D341Med (cell line): ENCODE data around the gene P2RY10.
"Not testable (repeated sequence)": the region's sequence is repeated elsewhere in the genome, so short reads cannot be mapped to it uniquely, and the experiment has no call there.

Experiments
- DNase-seq: peaks from one replicate; pipeline ENCODE4 v3.0.0; 2012; ENCODE audit warnings: low spot score

Gene P2RY10, protein sequence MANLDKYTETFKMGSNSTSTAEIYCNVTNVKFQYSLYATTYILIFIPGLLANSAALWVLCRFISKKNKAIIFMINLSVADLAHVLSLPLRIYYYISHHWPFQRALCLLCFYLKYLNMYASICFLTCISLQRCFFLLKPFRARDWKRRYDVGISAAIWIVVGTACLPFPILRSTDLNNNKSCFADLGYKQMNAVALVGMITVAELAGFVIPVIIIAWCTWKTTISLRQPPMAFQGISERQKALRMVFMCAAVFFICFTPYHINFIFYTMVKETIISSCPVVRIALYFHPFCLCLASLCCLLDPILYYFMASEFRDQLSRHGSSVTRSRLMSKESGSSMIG

DNA sequence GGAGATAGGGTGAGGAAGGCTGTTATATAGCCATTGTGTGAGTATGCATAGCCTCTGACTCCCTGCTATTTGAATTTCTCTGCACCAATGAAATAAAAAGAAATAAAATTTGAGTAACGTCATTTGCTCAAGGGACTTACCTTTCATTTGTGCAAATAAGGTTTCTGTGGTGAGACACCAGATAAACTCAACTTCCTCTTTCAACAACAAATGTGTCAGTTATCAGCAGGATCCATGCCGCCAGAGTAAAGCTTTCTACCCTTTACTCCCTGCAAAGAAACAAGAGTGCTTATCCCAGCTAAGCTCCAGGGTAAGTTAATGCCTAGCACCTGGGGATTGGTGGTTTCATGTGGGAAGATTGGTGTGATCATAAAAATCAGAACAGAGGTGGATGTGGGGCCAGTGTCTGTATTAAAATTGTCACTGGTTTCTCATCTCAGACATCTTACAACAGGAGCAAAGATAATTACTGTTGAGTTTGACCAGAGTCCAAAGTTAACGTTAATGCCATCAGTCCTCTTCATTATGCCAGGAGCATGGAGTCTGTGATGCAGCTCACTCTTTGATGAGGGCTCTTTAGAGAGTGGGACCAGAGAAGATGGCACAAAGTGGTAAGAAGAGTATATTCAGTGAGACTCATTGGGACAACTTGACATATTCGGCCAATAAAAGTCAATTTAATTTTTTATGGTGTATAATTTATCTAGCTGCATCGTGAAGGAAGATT, at the start of gene P2RY10:
P2RY10 (plus strand) TSS at position 206 of the 727 bp plus-strand sequence. CDS start 15,130 bp downstream, outside the sequence.
- DNase-seq, result no peak

DNA sequence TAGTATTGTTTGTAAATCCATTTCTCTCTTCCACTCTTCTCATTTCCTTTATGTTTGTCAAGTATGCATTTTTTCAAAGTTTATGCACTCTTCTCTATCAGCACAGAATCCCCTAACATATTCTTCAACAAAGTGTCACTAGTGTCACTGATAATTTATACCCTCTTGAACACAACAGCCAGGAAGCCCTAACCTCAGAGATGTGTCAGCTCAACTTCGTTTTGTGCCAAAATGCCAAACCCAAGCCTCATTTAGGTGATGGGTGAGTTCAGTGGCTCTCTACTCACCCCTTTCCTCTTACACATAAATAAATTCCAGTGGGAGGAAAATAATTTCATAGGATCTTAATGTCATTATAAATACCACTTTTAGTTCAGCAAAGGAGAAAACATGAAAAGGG, 22.4 kb upstream of the P2RY10 start:
- no peak for DNase-seq

DNA sequence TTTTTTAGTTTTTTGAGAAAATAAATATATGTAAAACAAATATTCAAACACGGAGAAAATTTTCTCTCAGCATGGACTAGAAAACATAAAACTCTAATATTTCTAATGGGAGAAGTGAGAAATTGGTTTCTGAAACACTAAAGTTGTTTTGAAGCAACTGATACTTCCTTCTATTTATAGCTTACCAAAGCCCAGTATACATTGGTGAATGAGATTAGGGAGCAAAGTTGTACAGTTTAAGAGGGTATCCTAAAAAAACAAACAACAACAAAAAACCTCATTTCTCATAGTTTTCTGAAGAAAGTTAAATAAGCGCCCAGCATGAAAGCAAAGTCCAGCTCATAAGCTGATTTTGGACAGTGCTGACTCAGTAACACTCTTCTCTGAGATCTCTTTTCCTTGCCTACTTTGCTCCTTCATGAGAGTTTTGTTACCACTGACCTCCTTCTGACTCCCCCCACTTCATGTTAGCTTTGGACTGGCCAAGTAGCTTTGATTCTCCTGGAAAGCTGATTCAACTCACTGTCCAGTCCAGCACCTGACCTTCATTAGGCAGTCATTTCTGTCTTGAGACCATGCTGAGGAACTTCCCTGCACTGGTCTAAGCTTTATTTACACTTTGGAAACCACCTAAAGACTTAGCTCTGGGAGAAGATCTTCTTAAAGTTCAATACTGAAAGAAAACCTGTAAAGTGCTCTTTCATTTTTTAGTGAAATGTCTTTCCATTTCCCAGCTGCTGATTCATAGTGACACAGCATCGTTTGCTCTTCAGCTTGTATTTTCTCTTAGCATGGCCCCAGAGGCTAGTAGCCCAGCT, 21.8 kb upstream of the P2RY10 start:
- no peak for DNase-seq

DNA sequence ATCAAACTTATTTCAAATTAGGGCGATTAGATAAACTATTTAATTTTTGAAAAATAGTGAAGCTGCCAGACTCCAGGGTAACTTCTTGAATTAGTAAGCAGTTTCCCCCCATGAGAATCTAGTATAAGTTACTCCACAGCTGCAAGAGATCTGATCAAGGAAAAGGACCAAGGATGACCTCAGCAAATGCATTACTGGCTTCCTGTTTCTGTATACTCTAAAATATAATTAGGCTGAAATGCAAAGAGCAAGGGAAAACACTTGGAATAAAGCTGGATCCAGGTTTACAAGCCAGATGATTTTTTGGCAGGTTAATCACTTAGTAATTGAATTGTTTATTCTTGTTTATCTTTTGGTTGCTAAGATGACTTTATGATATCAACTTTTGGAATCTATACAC, 13.4 kb upstream of the P2RY10 start:
- no peak for DNase-seq

DNA sequence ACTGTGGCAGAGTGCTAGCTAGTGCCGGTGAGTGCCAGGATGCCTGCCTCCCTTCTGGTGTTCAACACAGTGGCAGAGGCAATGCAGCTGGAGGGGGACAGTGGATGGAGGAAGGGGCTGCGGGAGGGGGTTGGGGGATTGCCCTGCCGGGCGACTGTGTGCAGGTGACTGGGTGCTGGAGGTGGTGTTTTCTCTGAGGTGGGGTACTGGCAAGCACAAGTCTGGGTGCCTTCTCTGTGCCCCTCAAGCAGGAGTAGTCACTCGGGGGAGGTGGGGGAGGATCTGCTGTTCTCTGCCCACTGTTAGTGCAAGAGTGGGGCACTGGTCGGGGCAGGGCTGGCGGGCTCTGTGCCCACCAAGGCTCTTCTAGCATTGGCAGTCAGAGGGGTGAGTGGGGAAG, 10.3 kb upstream of the P2RY10 start:
- no peak for DNase-seq

DNA sequence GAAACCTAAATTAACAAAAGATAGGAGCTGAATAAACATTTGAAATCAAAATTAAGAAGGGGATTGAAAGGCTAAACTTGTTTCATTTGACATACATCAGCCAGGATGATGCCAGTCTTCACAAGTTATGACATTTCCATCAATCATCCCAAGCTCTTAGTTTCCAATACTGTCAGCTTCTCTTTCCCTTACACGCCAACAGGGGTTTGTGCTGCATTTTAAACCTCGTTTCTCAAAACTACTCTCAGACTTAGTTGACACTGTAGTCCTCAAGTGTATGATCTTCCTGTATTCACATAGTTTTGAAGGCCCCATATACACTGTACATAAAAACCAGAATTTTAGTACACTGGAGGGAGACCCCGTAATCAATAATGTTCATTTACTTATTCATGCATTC, 840 bp upstream of the P2RY10 start:
- DNase-seq, result no peak

DNA sequence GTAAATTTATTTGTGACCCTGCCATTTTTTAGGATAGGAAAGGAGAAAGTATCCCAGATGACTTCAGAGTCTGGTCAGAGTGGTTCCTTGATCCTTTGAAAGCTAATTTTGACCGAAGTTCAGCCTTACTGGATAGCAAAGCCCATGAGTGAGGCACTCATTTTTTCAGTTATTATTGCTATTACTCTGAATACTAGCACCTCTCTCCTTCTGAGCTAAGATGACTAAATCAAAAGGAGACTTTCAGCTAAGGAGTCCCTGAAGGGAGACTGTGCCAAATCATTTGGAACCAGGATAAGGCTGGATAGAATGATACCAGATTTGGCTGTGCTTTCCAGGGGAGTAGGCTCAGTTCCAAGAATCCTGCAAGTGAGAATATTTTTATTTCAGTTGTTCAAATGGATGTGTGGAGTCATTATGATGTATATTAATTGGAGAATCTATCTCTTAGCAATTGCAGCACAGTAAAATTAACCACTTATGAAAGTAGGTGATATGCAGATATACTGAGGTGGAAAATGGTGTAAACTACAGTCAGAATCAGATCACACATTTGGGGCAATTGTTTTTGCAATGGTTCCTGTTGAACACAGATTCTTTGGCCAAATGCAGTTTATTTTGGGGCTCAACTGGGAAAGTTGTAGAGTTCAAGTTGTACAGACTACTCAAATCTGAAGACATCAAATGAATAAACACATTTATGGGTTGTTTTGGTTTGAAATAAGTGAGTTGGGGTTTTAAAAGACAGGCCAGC, 1.2 kb downstream of the P2RY10 start:
- no peak for DNase-seq

DNA sequence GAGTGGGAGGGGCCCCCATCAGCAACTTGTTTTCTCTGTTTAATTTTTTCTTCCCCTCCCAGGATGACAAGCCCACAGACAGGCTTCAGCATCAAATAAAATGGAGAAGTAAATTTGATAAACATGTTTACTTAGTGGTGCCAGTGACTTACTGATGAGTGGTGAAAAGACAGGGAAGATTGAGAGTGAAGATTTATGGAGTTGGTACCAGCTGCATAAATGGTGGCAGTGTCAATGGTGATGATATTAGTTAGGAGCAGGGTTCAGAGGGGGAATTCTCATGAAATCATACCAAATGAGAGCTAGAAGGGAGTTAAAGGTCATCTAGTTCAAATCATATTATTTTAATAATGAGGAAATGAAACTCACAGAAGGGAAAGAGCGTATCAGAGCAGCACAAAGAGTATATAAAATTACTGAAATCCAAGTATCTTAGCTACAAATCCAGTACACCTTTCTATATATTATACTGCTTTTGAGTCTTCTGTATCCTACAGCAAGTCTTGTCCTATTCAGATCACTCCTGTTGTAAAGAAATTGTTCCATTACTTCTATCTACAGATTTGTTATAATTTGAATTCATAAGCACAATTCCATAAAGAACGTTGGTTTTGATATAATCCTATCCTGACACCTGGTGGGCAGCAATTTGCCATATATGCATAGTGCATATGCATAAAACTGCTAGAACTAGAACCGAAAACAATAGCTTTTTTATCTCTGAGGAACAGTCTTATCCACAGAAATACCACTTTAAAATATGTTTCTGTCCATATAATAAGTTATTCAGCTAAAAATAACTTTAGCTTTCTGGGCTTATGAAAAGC, 5.0 kb downstream of the P2RY10 start:
- DNase-seq, result no peak

DNA sequence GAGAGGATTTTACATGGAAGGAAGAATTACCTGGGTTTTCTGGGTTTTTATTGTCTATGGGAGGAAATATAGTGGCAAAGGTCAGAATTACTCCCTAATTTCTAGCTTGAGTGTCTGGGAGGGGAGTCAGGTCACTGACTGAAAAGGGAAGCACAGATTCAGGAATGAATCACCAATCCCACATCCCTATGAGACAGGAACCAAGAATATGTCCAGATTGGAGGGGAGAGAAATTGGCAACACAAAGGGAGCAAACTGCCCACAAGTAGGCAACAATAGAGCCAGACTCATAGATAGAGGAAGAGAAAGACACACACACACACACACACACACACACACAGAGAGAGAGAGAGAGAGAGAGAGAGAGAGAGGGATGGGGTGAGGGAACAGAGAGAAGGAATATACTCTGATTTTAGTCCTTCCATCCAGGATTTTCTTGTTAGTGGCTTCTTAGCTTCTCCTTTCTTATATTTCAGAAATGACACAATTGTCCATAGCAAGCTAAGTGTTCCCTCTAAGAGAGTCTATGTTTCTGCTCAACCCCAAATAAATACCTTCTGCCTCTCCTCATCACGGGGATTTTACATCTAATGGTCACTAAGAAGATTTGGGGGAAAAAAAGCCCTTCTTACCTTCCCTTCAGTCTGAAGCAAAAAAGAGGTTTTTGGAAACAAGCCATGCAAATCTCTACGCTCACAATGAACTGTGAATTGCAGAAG, 12.0 kb downstream of the P2RY10 start:
- DNase-seq, result no peak

DNA sequence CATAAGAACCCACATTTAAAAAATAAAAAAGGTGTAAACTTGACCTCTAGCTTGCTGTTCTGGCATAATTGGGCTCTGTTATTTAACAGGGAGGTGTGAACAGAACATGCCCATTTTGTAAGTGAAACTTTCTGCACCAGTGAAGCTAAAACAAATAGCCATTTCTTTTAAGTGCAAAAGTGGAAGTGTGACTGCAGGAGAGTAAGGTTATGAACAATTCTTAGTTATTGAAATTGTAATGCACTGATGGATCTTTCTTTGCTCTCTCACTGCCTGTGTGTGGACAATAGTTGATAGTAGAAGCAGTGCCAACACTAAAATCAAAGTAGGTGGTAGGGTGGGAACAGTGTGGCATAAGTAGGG, 12.6 kb downstream of the P2RY10 start:
- no peak for DNase-seq

DNA sequence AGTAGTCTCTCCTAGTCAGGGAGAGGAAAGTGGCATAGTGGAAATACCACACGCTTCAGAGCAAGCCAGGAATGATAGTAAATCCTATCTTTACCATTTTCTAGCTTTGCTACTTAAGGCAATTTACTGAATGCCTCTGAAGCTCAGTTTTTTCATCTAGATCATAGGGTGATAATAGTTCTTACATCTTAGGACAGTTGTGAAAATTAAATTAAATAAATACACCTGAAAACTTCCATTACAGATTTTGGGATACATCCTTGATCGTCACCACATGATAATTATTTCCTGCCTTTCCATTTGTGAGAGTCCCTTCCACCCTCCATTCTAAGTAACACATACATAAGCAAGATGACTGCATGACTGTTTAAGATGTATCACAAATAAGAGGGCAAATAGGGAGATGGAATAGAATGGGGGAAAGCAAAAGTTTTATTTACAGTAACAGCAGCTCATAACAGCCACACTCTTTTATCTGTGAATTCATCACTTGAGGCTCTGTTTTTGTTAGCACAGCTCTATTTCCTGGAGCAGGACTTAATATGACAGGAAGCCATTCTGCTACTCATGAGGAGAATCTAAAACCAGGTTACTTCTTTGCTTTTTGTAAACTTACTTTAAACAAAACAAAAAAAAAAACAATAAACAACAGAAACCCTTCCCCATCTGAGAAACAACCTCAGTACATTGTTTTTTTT, 13.4 kb downstream of the P2RY10 start:
- no peak for DNase-seq

DNA sequence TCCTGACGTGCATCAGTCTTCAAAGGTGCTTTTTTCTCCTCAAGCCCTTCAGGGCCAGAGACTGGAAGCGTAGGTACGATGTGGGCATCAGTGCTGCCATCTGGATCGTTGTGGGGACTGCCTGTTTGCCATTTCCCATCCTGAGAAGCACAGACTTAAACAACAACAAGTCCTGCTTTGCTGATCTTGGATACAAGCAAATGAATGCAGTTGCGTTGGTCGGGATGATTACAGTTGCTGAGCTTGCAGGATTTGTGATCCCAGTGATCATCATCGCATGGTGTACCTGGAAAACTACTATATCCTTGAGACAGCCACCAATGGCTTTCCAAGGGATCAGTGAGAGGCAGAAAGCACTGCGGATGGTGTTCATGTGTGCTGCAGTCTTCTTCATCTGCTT, 15.7 kb downstream of the P2RY10 start:
- DNase-seq, result no peak

DNA sequence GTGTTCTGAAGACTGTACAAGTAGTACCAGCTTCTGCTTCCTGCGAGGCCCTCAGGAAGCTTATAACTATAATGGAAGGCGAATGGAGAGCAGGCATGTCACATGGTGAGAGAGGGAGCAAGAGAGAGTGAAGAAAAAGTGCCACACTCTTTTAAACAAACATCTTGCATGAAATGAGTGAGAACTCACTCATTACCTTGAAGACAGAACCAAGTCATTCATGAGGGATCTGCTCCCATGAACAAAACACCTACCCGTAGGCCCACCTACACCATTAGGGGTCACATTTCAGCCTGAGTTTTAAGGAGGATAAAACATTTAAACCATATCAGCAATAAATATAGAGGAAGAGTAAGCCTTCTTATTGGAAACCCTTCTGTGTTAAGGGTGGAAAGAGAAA, 19.4 kb downstream of the P2RY10 start:
- DNase-seq, result no peak

DNA sequence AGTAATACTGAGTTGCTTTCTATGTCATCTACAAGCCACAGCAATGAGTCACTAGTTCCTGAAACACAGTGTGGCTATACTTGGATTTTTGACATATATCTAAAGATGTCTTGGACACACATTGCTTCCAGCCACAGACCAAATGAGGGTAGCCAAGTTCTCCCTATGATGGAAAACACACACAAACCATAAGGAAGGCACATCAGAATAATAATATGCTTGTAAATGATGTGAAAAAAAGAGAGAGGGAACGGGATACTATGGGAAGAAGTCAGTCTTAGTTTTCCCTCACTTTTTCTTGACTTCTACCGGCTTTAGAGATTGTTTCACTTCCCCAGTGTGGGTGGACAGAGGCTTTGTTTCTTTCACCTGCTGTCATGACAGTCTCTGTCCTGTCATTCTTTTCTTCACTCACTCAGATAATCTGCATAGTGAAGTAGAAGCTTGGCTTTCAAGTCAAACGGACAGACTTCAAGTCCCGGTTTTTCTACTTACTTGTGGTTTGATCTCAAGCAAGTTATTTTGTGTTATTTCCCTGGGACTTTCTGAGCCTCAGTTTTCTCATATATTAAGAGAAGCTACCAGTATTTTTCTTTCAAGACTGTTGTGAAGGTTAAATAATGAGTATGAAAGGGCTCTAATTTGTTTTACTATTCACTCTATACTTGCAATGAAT, 34.7 kb downstream of the P2RY10 start:
- no peak for DNase-seq

DNA sequence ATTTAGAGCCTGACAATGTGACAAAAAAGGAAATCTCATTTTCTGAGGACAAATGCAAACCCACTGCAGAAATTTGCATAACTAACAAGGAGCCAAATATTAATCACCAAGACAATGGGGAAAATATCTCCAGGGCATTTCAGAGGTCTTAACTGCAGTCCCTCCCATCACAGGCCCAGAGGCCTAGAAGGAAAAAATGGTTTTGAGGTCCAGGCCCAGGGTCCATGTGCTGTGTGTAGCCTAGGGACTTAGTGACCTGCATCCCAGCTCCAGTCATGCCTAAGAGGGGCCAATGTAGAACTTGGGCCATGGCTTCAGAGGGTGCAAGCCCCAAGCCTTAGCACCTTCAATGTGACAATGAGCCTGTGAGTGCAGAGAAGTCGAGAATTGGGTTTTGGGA, 44.2 kb downstream of the P2RY10 start:
- no peak for DNase-seq

DNA sequence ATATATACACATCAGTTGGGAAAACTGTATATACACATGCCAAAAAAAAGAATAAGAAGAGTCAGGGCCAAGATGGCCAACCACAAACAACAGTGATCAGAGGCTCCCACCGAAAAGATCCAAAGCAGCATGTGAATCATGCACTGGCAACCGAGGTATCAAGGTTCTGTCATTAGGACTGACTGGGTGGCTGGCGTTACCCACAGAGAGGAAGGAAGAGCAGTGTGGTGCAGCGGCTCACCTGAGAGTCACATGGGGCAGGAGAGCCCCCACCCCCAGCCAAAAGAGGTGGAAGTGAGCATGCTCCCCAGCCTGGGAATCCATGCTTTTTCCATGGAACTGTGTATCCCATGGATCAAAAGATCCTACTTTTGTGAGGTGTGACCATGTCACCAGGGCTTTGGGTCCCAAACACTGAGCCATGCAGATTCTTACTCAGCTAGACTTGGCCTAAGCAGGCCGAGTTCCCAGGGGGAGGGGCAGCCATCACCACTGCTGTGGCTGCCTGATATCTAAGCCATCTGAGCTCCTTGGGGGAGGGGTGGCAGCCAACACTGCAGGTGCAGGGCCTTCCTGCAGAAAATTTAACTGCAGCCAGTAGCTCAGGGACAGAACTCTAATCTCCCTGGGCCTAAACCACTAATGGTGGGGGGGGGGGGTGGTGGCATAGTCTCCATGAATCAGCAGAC, 52.8 kb downstream of the P2RY10 start:
- no peak for DNase-seq

DNA sequence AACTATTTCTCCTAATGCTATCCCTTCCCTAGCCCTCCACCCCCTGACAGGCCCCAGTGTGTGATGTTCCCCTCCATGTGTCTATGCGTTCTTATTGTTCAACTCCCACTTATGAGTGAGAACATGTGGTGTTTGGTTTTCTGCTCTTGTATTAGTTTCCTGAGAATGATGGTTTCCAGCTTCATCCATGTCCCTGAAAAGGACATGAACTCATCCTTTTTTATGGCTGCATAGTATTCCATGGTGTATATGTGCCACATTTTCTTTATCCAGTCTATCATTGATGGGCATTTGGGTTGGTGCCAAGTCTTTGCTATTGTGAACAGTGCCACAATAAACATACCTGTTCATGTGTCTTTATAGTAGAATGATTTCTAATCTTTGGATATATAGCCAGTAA, 62.3 kb downstream of the P2RY10 start:
- DNase-seq, result not testable (repeated sequence)
